HG03139 (cell line): Measurements from ENCODE around the gene GREB1L.
"Not testable (repeated sequence)": the region's sequence is repeated elsewhere in the genome, so short reads cannot be mapped to it uniquely, and the experiment has no call there.

Experiments used
- ATAC-seq: cut with Tn5 transposase; IDR thresholded peaks from one replicate; pipeline ENCODE4 v1.9.1; 2021; ENCODE audit not compliant: unreplicated experiment

GREB1L gene

GRCh38 chr18:21262979-21263378 is 20.9 kb downstream of the GREB1L start:
- ATAC-seq = no peak

- ATAC-seq = no peak
Observed at GRCh38 chr18:21264651-21265050, 22.6 kb downstream of the GREB1L start.

DNA sequence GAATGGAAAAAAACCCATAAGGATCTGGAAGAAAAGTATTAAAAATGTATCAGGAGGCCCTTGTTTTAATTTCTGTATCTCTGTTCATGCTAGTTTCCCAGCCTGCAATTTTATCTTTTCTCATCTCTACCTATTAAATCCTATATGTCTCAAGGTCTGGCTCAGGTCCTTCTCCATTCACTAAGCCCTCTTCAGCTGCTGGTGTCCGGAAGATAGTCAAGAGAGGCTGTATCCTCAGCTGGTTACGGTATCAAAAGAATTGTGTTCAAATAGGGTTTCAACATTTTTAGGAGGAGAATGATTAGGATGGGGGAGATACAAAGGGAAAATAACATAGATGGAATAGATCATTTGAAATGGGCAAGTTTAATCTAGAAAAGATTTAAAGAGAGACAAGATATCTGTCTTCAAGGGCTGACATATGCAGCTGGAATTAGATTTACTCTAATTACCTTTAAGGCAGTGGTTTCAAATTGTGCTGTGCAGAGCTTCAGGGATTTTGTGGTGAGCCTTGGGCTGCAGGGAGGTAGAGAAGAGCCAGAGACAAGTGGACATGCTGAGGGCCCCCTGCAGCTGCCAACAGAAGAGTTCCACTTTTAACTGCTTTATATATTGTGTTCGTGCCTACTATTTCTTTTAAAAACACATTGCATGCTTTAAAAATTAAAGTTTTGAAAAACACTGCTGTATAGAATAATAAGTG is 24.1 kb downstream of the GREB1L start:
- no peak for ATAC-seq

DNA sequence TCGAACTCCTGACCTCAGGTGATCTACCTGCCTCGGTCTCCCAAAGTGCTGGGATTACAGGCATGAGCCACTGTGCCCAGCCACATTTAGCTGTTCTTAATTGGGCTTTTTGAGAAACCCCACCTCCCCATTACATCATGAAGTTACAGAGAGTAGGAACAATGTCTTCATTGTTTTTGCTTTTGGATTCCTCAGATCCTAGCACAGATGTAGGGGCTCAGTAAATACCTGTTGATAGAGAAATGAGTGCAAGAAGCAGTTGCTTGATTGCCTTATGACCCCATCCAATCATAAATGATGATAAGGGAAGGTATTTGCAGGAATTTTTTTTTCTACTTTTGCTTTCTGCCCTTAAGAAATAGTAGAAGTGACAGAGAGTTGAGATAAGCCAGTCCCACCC is 25.4 kb downstream of the GREB1L start:
- no peak for ATAC-seq

GRCh38 chr18:21269349-21269748 is 27.3 kb downstream of the GREB1L start:
- no peak for ATAC-seq

DNA sequence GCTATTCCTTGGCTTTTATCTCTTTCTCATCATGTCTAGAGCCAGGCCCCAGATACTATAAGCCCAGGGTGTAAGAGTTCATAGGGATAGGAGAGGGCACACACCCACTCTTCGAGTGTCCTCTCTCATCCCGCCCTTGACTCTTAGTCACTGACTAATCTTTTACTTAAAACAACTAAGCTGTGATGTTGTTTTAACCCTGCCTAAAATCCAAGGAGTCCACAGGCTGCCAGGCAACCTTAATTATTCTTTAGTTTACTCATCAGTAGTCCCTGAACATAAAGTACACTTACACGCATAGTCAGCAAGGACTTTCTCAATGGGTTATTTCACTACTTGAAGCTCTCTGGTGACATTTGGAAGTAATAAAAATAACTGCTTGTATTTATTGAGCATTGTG is 28.4 kb downstream of the GREB1L start:
- no peak for ATAC-seq

DNA sequence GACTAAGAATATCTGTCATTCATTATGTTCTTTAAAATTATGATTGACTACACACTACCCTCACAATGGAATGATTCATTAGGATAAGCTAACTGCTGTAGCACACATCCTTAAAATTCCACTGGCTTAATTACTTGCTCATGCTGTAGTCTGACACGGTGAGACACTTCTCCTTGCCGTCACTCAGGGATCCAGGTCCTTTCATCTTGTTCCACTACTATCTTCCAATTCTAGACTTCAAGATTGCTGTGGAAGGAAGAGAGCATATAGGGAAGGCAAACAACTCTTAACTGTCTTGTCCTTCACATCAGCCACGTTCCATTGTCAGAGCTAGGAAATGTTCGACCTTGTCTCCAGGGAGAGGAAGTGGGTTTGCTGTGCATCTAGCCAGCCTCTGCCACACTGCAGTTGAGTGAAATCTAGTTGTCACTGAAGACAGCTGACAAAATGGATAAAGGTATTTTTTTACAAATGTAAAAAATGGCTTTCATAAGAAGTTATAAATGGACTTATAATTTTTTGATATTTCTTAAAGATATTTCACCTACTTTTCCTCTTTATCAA is 30.1 kb downstream of the GREB1L start:
- ATAC-seq = no peak

- ATAC-seq = no peak
Observed at GRCh38 chr18:21273568-21273967, 31.5 kb downstream of the GREB1L start.

DNA sequence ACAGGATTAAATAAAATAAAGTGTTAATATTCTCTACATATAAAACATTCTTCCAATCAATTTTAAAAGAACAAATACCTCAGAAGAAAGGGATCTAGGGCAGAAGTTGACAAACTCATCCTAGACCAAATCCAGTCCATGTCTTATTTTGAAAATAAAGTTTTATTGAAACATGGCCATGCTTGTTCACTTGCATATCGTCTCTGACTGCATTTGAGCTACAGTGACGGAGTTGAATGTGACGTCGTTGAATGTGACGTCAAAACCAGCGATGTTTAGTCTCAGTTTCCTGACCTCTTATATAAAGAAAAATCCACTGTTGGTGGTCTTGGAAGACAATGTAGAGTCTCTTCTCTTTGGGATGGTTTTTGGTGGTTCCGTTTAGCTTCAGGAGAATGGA is 33.6 kb downstream of the GREB1L start:
- ATAC-seq = no peak

DNA sequence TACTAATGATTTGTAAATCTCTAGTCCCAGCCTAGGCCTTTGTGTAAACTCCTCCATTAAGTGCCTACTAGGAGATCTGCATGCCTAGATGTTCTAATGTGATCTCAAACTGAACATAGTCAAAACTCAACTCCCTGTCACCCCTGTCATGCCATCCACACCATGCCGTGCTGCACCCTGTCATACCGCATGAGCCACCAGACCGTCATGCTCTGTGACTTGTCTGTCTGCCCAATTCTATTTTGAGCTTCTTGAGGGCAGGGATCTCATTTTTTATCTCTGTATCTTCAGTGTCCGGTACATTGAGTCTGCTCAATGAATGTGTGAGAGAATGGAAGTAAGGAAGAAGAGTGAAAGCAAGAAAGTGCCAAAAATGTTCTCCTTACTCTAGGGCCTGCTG is 35.5 kb downstream of the GREB1L start:
- no peak for ATAC-seq

DNA sequence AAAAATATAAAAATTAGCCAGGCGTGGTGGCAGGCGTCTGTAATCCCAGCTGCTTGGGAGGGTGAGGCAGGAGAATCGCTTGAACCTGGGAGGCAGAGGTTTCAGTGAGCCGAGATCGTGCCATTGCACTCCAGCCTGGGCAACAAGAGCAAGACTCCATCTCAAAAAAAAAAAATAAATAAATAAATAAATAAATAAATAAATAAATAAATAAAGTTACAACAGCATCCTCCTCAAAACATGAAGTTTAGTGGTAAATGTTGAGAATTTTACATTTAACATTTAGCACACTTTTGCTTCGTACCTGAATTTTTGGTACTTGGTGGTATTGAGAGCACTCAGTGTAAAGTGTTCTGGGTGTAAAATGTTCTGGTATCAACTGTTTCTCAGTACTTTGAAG is 36.2 kb downstream of the GREB1L start:
- ATAC-seq = not testable (repeated sequence)

GRCh38 chr18:21281603-21282002 is 39.6 kb downstream of the GREB1L start:
- ATAC-seq = no peak

DNA sequence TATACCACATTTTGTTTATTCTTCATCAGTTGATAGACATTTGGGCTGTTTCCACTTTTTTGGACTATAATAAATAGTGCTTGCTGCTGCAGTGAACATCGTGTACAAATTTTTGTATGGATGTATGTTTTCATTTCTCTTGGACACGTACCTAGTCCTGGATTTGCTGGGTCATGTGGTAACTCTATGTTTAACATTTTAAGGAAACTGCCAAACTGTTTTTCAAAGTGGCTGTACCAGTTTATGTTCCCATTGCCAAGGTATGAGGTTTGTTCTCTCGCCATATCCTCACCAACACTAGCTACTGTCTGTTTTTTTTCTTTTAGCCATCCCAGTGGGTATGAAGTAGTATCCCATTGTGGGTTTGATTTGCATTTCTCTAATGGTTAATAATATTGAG is 42.5 kb downstream of the GREB1L start:
- ATAC-seq = no peak

- no peak for ATAC-seq
Observed at GRCh38 chr18:21289827-21290226, 47.8 kb downstream of the GREB1L start.

DNA sequence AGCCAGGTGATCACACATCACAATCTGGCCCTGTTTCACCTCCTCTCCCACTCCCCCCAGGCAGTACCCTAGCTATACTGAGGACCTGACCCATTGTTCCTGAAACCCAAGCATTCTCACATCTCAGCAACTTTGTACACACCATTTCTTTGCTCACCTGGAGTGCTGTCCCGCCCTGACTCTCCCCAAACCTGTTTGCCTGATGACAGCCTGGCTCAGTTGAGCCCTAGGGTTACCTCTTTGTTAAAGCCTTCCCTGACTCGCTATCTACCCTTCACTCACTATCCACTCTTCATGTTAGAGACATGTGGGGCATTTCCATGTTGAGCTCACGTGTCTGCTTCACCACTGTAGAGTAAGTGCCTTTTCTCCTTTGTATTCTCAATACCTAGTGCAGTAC is 49.1 kb downstream of the GREB1L start:
- no peak for ATAC-seq

- ATAC-seq = no peak
Observed at GRCh38 chr18:21293479-21293878, 51.4 kb downstream of the GREB1L start.

DNA sequence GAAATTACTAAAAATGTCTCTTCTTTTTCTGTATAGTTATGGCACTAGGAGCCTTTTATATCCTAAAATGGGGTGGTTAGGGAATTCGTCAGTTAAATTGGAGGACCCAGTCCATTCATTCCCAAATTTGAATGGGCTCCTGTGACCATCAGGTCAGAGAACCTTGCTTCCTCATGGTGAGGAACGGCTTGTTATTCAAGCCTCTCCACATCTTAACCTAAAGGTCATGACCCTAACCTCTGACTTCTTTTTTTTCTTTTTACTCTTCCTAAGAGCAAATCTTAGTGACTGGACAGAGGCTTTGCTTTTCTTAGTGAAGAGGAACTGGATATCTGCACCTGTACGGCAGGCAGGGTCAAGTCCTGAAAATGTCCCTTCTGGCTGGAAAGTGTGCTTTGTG is 53.1 kb downstream of the GREB1L start:
- ATAC-seq = no peak

DNA sequence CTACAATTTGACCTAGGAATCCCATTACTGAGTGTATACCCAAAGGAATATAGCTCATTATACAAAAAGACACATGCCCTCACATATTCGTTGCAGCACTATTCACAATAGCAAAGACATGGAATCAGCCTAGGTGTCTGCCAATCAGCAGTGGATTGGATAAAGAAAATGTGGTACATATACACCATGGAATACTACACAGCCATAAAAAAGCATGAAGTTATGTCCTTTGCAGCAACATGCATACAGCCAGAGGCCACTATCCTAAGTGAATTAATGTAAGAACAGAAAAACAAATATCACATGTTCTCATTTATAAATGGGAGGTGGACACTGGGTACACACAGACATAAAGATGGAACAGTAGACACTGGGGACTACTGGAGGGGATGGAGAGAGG is 54.0 kb downstream of the GREB1L start:
- ATAC-seq = no peak

GRCh38 chr18:21298351-21298750 is 56.3 kb downstream of the GREB1L start:
- no peak for ATAC-seq

GRCh38 chr18:21300035-21300907 is 58.2 kb downstream of the GREB1L start:
- no peak for ATAC-seq

DNA sequence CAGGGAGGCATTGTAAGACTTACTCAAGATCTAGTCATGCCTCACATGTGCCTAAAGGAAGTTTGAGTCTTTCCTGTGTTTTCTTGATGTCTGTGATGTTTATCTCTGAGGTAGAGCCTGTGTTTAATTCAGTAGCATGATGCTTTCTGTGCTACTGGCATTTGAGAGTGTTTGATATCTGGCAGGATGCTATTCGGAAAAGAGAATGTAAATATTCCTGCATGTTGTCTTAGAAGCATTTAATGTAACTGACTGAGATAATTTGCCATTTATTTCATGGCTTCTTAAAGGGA is 58.8 kb downstream of the GREB1L start:
- no peak for ATAC-seq

- no peak for ATAC-seq
Observed at GRCh38 chr18:21303445-21303844, 61.4 kb downstream of the GREB1L start.
